ENCODE results near the gene APBB1IP. TPM values are rescaled to one million over a fixed set of nuclear protein-coding genes. Genes with fewer than 3 reads are reported as not detected.

Gene APBB1IP
- total and polyA plus RNA-seq, 9 of the 15 experiments (the other 6 are each of a cell fraction or from before 2014, with no cell fraction given), result 0.03 to 0.11 (median 0.06) TPM; not detected in 4

DNA sequence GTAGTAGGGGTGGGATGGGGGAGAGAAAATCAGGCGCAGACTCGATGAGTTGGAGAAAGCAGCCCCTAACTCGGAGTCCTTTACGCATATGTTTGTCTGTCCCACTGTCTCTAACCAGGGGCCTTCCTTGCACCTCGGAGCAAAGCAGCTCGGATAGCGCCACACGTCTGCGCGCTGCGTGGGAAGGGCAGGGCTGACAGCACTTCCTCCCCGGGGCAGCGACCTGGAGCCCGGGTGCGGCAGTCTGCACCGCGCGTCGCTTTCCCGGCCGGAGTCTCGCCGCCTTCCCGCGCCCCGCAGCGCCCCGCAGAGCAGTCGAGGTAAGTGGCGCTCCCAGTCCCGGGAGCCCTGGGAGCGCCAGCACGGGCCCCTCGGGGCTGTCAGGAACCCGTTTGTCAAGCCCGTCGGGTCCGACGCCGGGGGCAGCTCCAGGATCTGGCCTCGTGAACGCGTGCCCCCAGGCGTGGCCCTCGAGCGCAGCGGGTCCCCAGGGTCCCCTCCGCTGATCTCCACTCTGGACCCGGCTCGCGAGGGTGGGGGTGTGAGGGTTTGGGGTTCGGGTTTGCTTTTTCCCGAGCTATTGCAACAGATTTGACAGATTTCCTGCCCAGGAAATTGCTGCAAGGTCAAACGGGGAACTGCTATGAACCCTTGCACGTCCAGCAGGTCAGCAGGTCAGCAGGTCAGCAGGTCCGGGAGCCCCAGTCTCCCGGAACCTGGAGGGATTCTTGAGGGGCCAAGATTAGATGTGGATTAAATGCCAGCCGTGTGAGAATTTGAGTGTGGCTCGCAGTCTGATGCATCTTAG lies 597 bp downstream of the APBB1IP start (continued):
- TF ChIP-seq, protein P1, sequence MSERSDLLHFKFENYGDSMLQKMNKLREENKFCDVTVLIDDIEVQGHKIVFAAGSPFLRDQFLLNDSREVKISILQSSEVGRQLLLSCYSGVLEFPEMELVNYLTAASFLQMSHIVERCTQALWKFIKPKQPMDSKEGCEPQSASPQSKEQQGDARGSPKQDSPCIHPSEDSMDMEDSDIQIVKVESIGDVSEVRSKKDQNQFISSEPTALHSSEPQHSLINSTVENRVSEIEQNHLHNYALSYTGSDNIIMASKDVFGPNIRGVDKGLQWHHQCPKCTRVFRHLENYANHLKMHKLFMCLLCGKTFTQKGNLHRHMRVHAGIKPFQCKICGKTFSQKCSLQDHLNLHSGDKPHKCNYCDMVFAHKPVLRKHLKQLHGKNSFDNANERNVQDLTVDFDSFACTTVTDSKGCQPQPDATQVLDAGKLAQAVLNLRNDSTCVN (CRISPR knock-in tag; IDR thresholded peaks at IDR 0.05), result no peak
- no peak for TF ChIP-seq NONO (IDR thresholded peaks at IDR 0.05; ENCODE audit: low read depth in 2 of 2, low read length in 1 of 2)
- TF ChIP-seq LEF1 (IDR thresholded peaks at IDR 0.05), result no peak
- no peak for TF ChIP-seq CHD2 (IDR thresholded peaks at IDR 0.05; ENCODE audit: low read depth, low read length)
- no peak for TF ChIP-seq ZNF696 (CRISPR knock-in tag; conservative IDR thresholded peaks at IDR 0.05)

DNA sequence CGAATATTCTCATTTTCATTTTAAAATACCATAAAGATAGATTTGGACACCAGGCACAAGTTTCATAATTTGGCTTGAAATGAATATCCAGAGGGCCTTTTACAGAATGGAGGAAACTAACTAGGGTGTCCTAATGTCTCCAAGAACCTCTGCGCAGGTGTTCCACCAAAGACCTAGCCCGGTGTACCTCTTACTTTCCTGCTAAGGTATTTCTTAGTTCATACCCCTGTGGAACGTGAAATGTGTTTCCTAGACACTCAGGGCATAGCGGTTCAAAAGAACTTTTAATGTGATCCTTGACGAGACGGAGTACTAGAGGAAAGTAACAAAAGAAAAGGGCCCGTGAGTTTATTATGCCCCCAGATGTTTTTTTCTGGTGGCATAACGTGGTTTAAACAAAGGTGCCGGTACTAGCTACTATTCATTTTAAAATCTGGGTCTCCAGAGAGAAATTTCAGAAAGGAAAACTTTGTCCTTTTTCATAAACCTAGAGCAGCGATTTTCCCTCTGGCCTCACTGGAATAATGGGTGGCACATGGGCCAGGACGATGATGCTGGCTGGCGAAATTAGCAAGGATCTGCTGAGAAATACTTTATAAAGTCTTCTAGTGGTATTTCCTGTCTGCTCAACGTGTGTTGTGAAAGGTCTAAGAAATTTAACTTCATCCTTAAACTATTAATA lies 1.4 kb downstream of the APBB1IP start:
- Histone ChIP-seq H3K4me1 (replicated peaks in 1 of 2; ENCODE audit: control insufficient read depth in 2 of 2, insufficient read depth in 2 of 2, low read length in 2 of 2) (peaks cover 0 to 9% of the 10 kb centered on the region in 2 experiments; a peak in 2 of 5 replicates), H3K4me3 (no peak overlapping the region), H4K20me1 (replicated peaks; ENCODE audit: control insufficient read depth, insufficient read depth, low read length) (no peaks in the 10 kb centered on the region), H3K9ac (ENCODE audit: insufficient read depth in 1 of 2, low read depth in 2 of 2, low read length in 2 of 2) (no peak overlapping the region), H3K4me2 (ENCODE audit: insufficient read depth, low read length) (no peak overlapping the region), H3K27me3 (ENCODE audit: control insufficient read depth in 2 of 2, insufficient read depth in 2 of 2, low read length in 2 of 2) (peaks cover 2 to 18% of the 10 kb centered on the region in 2 experiments; a peak in 4 of 5 replicates), H3K79me2 (ENCODE audit: control insufficient read depth, insufficient read depth, low read length) (no peaks in the 10 kb centered on the region), H3K9me1 (ENCODE audit: control insufficient read depth, insufficient read depth, low read length) (no peaks in the 10 kb centered on the region), H3K36me3 (ENCODE audit: control insufficient read depth, insufficient read depth, low read length) (no peaks in the 10 kb centered on the region), H3K27ac (ENCODE audit: extremely low read depth, low read depth, low read length) (no peak overlapping the region), H2AFZ (ENCODE audit: low read depth, low read length) (no peak overlapping the region), H3K9me3 (replicated peaks; ENCODE audit: control insufficient read depth, insufficient read depth, low read depth, low read length) (no peaks in the 10 kb centered on the region)
- POLR2A ChIA-PET, result no interaction called here
- in situ Hi-C loops (cut with MboI), result no loop called here
- WGBS (ENCODE audit: insufficient coverage, low coverage, missing lambda C conversion rate), result 4% methylated on average over 14 of the region's 14 CpGs
- intact Hi-C loops (cut with micrococcal nuclease), result no loop called here
- FAIRE-seq (no peak), ATAC-seq (no peak), DNase-seq (ENCODE audit: extremely low read depth in 1 of 4, low spot score in 3 of 4) (no peak)
- no peak for TF ChIP-seq RAD21 (CRISPR knock-in tag; conservative IDR thresholded peaks at IDR 0.05 in 1 of 2, IDR thresholded peaks at IDR 0.05 in 1 of 2)
- TF ChIP-seq, protein P2, sequence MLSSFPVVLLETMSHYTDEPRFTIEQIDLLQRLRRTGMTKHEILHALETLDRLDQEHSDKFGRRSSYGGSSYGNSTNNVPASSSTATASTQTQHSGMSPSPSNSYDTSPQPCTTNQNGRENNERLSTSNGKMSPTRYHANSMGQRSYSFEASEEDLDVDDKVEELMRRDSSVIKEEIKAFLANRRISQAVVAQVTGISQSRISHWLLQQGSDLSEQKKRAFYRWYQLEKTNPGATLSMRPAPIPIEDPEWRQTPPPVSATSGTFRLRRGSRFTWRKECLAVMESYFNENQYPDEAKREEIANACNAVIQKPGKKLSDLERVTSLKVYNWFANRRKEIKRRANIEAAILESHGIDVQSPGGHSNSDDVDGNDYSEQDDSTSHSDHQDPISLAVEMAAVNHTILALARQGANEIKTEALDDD (IDR thresholded peaks at IDR 0.05), result no peak
- CTCF ChIA-PET (ENCODE audit: low intra/inter-chr PET ratio), result interaction anchor here (0.7 kb wide), 1 partner anchor 591 kb away, joined by 4 read pairs; no protein-coding TSS in a partner anchor
- BruUV-seq (replicated peaks), result no TSS peak

Data from K562 (cell line).